IPS-11a (cell line): ENCODE measurements around the gene ZNF467.

ENCODE experiments used
- H3K4me3 ChIP-seq: one replicate; pipeline ENCODE4 v1.5.1; 2013; ENCODE audit warnings: low read depth, low read length, control low read depth

ZNF467 gene

GRCh38 chr7:149729586-149729982 lies 43.8 kb downstream of the ZNF467 start:
- no peak overlapping the region for H3K4me3 ChIP-seq

- no peak overlapping the region for H3K4me3 ChIP-seq
These were observed 44.7 kb downstream of the ZNF467 start for GRCh38 chr7:149728491-149729375.

- no peak overlapping the region for H3K4me3 ChIP-seq
These were observed 45.4 kb downstream of the ZNF467 start for GRCh38 chr7:149727899-149728476.

- H3K4me3 ChIP-seq = no peak overlapping the region
These were observed 46.1 kb downstream of the ZNF467 start for GRCh38 chr7:149727053-149727898.

- no peak overlapping the region for H3K4me3 ChIP-seq
These were observed 47.5 kb downstream of the ZNF467 start for GRCh38 chr7:149725916-149726315.

GRCh38 chr7:149725426-149725821 lies 48.0 kb downstream of the ZNF467 start:
- no peak overlapping the region for H3K4me3 ChIP-seq

- no peak overlapping the region for H3K4me3 ChIP-seq
These were observed 48.5 kb downstream of the ZNF467 start for GRCh38 chr7:149724661-149725425.

- H3K4me3 ChIP-seq = no peak overlapping the region
These were observed 49.4 kb downstream of the ZNF467 start for GRCh38 chr7:149723795-149724495.

- H3K4me3 ChIP-seq = no peak overlapping the region
These were observed 50.2 kb downstream of the ZNF467 start for GRCh38 chr7:149723082-149723767.

GRCh38 chr7:149722356-149722957 lies 50.9 kb downstream of the ZNF467 start:
- H3K4me3 ChIP-seq = no peak overlapping the region

GRCh38 chr7:149721084-149721601 lies 52.2 kb downstream of the ZNF467 start:
- H3K4me3 ChIP-seq = no peak overlapping the region

GRCh38 chr7:149720372-149721083 lies 52.9 kb downstream of the ZNF467 start:
- no peak overlapping the region for H3K4me3 ChIP-seq

- no peak overlapping the region for H3K4me3 ChIP-seq
These were observed 53.5 kb downstream of the ZNF467 start for GRCh38 chr7:149719912-149720335.

GRCh38 chr7:149719050-149719899 lies 54.1 kb downstream of the ZNF467 start:
- H3K4me3 ChIP-seq = no peak overlapping the region

- H3K4me3 ChIP-seq = no peak overlapping the region
These were observed 54.7 kb downstream of the ZNF467 start for GRCh38 chr7:149718730-149719049.

GRCh38 chr7:149717481-149717880 lies 55.9 kb downstream of the ZNF467 start:
- H3K4me3 ChIP-seq = no peak overlapping the region

- H3K4me3 ChIP-seq = no peak overlapping the region
These were observed 56.5 kb downstream of the ZNF467 start for GRCh38 chr7:149716932-149717307.
